ES-I3 (cell line): ENCODE data around the gene ATXN1.
"Not testable (repeated sequence)": the region's sequence is repeated elsewhere in the genome, so short reads cannot be mapped to it uniquely, and the experiment has no call there.

Experiments
- H3K36me3 ChIP-seq: 2 replicates; pipeline ENCODE4 v1.6.1; 2013; ENCODE audit warnings: mild to moderate bottlenecking, low read length, control low read depth, moderate library complexity; ENCODE audit not compliant: insufficient read depth
- H3K4me1 ChIP-seq: 2 replicates; pipeline ENCODE4 v1.6.1; 2013; ENCODE audit warnings: mild to moderate bottlenecking, control low read depth, low read length; ENCODE audit not compliant: insufficient read depth
- H3K9ac ChIP-seq: 2 replicates; pipeline ENCODE4 v1.6.1; 2013; ENCODE audit warnings: low read depth, mild to moderate bottlenecking, low read length, moderate library complexity
- H3K9me3 ChIP-seq: 2 replicates; pipeline ENCODE4 v1.6.1; 2013; ENCODE audit warnings: mild to moderate bottlenecking, low read length, moderate library complexity; ENCODE audit not compliant: control insufficient read depth, insufficient read depth

The ATXN1 gene

DNA sequence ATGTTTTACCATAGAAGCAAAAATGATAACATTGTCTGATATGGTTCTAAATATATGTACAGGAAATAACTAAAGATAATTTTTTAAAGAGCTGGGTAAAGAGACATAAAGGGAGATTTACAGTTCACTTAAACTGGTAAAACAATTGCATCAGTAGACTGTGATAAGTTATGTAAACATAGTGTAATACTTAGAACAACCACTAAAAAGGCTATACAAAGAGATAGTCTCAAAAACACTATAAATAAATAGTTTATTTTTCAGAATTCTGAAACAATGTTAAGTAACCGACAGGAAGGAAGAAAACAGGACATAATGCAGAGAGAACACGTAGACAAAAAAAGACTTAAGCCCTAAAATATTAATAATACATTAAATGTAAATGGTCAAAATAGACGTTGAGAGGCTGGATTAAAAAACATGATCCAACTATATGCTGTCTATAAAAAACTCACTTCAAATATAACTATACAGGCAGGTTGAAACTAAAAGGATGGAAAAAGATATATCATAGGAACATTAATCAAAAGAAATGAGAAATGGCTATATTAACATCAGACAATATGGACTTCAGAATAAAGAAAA lies 32.7 kb upstream of the ATXN1 start:
- H3K9me3 ChIP-seq, result peaks cover 14% of the 10 kb centered on the region
- H3K36me3 ChIP-seq, result no peaks in the 10 kb centered on the region
- no peaks in the 10 kb centered on the region for H3K4me1 ChIP-seq
- H3K9ac ChIP-seq, result no peak overlapping the region

- H3K9me3 ChIP-seq, result peaks cover 22% of the 10 kb centered on the region
- no peaks in the 10 kb centered on the region for H3K36me3 ChIP-seq
- no peaks in the 10 kb centered on the region for H3K4me1 ChIP-seq
- no peak overlapping the region for H3K9ac ChIP-seq
Observed at GRCh38 chr6:16789329-16790038, 28.2 kb upstream of the ATXN1 start.

DNA sequence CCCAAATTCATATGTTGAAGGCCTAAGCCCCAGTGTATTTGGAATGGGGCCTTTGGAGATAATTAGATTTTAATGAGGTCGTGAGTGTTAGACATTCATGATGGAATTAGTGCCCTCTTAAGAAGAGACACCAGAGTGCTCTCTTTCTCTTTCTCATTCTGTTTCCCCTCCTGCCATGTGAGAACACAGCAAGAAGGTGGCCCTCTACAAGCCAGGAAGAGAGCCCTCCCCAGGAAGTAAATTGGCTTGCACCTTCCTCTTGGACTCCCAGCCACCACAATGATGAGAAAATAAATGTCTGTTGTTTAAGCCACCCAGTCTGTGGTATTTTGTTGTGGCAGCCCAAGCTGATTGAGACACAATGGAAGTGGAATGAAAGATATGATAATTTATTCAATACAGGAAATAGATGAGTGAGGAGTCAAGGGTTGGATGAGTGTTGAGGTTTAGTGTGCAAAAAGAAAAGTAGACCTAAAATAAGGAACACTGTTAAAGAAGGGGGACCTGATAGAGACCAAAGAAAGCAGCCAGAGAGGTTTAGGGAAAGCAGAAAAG lies 25.9 kb upstream of the ATXN1 start:
- H3K9ac ChIP-seq, result no peak overlapping the region
- peaks cover 1% of the 10 kb centered on the region; the same call in 1 of the 2 replicates for H3K4me1 ChIP-seq
- no peaks in the 10 kb centered on the region for H3K36me3 ChIP-seq
- H3K9me3 ChIP-seq, result peaks cover 22% of the 10 kb centered on the region

GRCh38 chr6:16785496-16785895 lies 24.2 kb upstream of the ATXN1 start:
- Histone ChIP-seq H3K36me3 (no peaks in the 10 kb centered on the region), H3K4me1 (peaks cover 5% of the 10 kb centered on the region; the same call in 1 of the 2 replicates)

GRCh38 chr6:16784957-16785356 lies 23.7 kb upstream of the ATXN1 start:
- peaks cover 16% of the 10 kb centered on the region for H3K9me3 ChIP-seq
- H3K9ac ChIP-seq, H3K36me3 ChIP-seq, H3K4me1 ChIP-seq: not testable (repeated sequence)

More at GRCh38 chr6:16785496-16785895, 24.2 kb upstream of the ATXN1 start:
- no peak overlapping the region for H3K9ac ChIP-seq
- peaks cover 21% of the 10 kb centered on the region for H3K9me3 ChIP-seq

DNA sequence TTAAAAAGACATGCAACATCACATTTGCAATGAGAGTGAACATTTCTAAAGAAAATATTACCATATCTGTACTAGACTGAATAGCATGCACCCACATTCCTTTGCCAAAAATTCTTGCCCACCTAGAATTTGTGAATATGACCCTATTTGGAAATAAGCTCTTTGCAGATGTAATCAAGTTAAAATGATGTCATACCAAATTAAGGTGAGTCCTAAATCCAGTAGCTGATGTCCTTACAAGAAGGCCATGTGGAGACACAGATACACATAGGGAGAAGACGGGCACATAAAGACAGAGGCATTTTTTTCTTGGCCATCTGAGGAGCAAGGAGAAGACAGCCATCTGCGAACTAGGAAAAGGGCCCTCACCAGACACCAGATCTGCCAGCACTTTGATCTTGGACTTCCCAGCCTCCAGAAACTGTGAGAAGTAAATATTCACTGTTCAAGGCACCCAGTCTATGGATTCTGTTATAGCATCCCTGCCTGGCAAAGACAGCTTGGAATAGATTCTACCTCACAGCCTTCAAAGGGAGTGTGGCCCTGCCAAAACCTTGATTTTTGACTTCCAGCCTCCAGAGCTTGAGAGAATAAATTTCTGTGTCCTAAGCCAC lies 22.8 kb upstream of the ATXN1 start:
- Histone ChIP-seq H3K36me3 (no peaks in the 10 kb centered on the region), H3K9ac (no peak overlapping the region), H3K4me1 (peaks cover 5% of the 10 kb centered on the region; the same call in 1 of the 2 replicates), H3K9me3 (peaks cover 10% of the 10 kb centered on the region)

- peaks cover 5% of the 10 kb centered on the region; the same call in 1 of the 2 replicates for H3K4me1 ChIP-seq
- no peak overlapping the region for H3K9ac ChIP-seq
- 0 out of 2 replicates have a peak, but pooled peaks cover 4% of the 10 kb centered on the region for H3K9me3 ChIP-seq
- H3K36me3 ChIP-seq, result no peaks in the 10 kb centered on the region
Observed at GRCh38 chr6:16783509-16783908, 22.2 kb upstream of the ATXN1 start.

DNA sequence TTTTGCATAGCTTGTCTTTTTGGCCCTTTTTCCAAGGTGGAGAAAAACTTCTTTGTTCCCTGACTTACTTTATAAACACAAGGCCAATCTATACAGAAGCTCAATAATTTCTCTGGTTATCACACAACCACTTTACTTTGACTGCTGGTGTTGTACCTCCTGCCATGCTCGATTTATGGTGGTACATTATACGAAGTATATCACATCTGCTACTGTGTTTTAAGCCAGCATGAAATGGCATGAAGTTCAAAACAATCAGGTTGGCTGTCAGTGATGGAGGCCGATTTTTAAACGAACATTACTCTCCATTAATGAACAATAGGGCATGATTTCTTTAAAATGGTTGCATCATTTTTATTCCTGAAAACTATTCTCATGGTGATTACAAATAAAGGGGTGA lies 21.0 kb upstream of the ATXN1 start:
- Histone ChIP-seq H3K36me3 (no peaks in the 10 kb centered on the region), H3K9ac (no peak overlapping the region), H3K9me3 (no peaks in the 10 kb centered on the region), H3K4me1 (peaks cover 5% of the 10 kb centered on the region; the same call in 1 of the 2 replicates)

- no peaks in the 10 kb centered on the region for H3K36me3 ChIP-seq
- peaks cover 5% of the 10 kb centered on the region; the same call in 1 of the 2 replicates for H3K4me1 ChIP-seq
- no peak overlapping the region for H3K9ac ChIP-seq
- no peaks in the 10 kb centered on the region for H3K9me3 ChIP-seq
Observed at GRCh38 chr6:16781348-16782169, 20.3 kb upstream of the ATXN1 start.

GRCh38 chr6:16778521-16778920 lies 17.3 kb upstream of the ATXN1 start:
- H3K9ac ChIP-seq, result no peak overlapping the region
- peaks cover 5% of the 10 kb centered on the region; the same call in 1 of the 2 replicates for H3K4me1 ChIP-seq
- H3K9me3 ChIP-seq, result no peaks in the 10 kb centered on the region
- H3K36me3 ChIP-seq, result no peaks in the 10 kb centered on the region

DNA sequence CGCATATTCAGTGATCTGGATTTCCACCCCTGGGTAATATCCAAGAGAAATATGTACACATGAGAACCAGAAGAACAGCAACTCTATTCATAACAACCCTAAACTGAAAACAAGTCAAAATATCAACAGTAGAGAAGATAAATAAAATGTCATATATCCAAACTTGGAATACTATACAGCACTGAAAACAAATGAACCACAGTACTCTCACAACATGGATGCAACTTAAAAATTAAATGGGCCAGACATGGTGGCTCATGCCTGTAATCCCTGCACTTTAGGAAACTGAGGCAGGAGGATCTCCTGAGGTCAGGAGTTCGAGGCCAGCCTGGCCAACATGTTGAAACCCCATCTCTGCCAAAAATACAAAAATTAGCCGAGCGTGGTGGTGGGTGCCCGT lies 16.5 kb upstream of the ATXN1 start:
- Histone ChIP-seq H3K9ac (no peak overlapping the region), H3K36me3 (no peaks in the 10 kb centered on the region), H3K9me3 (no peaks in the 10 kb centered on the region), H3K4me1 (peaks cover 5% of the 10 kb centered on the region; the same call in 1 of the 2 replicates)

GRCh38 chr6:16776394-16777017 lies 15.2 kb upstream of the ATXN1 start:
- H3K9me3 ChIP-seq, result no peaks in the 10 kb centered on the region
- H3K36me3 ChIP-seq, result no peaks in the 10 kb centered on the region
- H3K4me1 ChIP-seq, result 0 out of 2 replicates have a peak, but pooled peaks cover under 1% of the 10 kb centered on the region
- H3K9ac ChIP-seq, result no peak overlapping the region

DNA sequence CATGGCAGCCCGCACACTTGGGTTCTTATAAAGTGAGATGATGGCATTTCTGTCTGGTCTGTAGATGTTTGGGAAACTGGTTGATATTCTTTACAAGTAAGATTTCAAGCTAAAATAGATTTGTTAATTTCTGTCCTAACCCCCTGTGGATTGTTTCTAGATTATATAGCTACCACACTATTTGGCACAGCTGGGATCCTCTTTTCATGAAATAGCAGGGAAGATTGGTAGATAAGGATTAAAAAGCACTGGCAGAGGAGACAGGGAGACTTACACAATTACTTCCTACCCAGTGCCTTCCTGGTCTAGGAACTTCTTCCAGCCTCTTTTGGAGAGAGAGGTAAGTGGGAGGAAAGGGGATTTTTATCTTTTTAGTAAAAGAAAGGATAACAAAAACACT lies 13.2 kb upstream of the ATXN1 start:
- Histone ChIP-seq H3K36me3 (no peaks in the 10 kb centered on the region), H3K9ac (no peak overlapping the region), H3K4me1 (peaks cover 18% of the 10 kb centered on the region), H3K9me3 (no peaks in the 10 kb centered on the region)
